Kidney tubule cell (primary cell): Measurements from ENCODE around the gene ZDHHC14.
"Not testable (repeated sequence)": the region's sequence is repeated elsewhere in the genome, so short reads cannot be mapped to it uniquely, and the experiment has no call there.

ENCODE experiments used
- DNase-seq: peaks from one replicate; pipeline ENCODE4 v3.0.0-alpha.2; 2018; ENCODE audit warnings: low spot score

ZDHHC14 gene

GRCh38 chr6:157380779-157381561 is at the start of gene ZDHHC14:
TSS of gene ZDHHC14 (plus strand) at chr6:157381190.
- peak; percentile 93 for DNase-seq

DNA sequence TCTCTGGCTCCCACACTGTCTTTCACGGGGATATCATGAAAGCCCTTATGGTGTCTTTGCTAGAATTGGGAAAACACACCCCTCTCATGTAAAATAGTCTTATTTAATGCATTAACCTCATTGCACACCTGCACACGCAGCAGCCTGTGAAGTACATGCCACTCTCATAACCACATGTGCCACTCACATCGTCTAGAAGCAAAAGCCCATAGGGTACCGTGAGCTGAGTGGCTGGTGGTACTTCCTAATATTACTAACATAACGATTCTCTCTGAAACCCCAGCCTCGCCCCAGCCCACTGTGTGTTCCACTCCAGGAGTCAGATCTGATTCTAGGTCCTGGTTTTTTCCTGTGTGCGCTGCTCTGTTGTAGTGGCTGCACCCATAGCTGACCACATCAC is 48.2 kb upstream of the ZDHHC14 start:
- DNase-seq = no peak

- DNase-seq = no peak
These were observed 47.5 kb upstream of the ZDHHC14 start for GRCh38 chr6:157333537-157333936.

DNA sequence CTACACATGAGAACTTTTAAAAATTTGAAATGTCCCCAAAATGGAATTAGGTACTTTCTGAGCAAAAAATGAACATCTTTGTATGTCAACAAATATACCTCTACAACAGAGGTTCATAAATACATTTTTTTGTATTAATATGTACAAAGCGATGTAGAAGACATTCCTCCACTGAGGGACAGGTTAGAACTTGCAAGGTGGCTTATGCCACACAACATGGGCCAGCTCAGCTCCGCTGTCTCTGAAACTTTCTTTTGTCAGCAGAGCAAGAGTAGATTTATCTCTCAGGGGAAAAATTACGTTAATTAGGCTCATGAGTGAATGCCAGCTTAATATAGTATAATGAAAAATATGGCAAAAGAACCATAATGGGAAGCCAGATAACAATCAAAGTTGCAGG is 47.0 kb upstream of the ZDHHC14 start:
- DNase-seq = no peak

DNA sequence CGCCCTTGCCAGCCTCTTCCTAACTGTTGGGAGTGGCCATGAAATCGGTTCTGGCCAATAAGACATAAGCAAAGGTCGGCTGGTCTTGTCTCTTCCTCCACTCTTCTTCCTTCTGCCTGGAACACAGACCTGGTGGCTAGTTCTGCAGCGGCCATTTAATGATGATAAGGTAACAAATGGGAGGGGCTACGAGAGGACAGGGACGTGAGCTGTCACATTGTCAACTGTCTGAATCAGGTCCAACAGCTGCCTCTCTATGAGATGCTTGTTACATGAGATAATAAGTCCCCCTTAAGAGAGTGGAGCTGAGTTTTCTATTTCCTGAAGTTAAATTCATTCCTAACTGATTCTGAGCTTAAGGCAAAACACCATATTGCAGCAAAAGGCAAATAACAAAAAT is 45.2 kb upstream of the ZDHHC14 start:
- no peak for DNase-seq

- DNase-seq = not testable (repeated sequence)
These were observed 43.7 kb upstream of the ZDHHC14 start for GRCh38 chr6:157337276-157337675.

DNA sequence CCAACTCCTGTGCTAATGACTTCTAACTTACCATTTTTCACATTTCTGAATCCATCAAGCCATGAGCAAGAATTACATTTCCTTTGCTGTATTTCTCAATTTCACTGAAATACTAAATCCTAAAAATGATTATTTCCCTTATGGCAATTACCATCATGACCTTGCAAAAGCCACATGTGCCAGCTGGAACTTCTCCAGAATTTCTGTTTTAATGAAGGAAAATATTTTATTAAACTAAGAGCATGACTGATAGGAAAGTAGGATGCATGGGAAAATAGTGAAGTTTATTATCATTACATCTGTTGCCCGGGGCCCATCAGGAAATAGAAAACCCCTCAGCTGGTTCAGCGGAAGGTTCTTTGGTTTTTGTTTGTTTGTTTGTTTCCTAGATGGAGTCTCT is 43.2 kb upstream of the ZDHHC14 start:
- DNase-seq = no peak

DNA sequence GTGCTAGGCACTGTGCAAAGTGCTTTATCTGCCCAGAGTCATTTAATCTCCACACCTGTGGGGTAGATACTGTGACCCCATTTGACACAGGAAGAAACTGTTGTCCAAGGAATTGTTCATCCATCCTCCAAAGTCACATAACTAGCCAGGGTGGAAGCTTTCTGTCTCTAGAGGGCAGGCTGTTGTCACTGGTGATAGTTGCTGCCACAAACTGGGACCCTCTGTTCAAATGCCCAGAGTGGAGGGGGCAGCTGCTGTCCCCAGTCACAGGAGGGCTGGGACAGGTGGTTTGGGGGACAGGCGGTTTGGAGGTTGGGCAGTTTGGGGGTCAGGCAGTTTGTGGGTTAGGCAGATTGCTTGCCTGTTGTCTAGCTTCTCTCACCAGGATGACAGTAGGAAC is 41.6 kb upstream of the ZDHHC14 start:
- no peak for DNase-seq

GRCh38 chr6:157343732-157344131 is 37.3 kb upstream of the ZDHHC14 start:
- peak; percentile 45 for DNase-seq

DNA sequence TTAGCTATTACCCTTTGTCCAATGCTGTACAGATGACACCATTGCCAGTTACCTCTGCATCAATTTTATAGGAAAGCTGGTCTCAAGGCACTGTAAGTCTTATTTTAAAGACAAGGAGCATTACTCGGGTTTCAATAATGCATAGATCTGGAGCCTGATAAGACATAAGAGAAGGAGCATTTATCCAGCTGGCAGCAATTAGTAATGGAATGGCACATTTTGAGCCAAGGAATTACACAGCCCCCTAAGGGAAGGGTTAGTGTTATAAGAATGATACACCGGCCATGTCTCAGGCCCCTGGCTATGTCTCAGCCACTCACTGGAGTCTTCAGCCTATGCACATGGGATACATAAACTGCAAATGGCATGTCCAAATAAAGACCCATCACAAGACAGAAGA is 34.6 kb upstream of the ZDHHC14 start:
- no peak for DNase-seq

DNA sequence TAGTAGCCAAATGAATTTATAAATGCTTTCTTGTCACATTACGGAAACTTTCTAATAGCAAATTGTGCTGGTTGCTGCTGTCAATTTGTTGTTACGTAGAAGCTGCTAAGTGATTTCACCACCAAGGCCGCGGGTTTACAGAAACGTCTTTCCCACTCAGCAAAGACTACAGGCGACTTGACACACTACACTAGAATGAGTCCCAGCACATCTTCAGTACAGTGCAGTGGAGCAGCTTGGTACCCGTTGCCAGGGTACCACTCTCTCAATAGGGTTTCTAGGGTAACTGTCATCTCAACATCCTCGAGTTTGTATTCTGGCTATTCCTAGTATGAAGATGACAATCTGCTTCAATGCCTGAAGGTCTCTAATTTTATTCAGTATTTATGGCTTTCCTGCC is 22.7 kb upstream of the ZDHHC14 start:
- DNase-seq = no peak

DNA sequence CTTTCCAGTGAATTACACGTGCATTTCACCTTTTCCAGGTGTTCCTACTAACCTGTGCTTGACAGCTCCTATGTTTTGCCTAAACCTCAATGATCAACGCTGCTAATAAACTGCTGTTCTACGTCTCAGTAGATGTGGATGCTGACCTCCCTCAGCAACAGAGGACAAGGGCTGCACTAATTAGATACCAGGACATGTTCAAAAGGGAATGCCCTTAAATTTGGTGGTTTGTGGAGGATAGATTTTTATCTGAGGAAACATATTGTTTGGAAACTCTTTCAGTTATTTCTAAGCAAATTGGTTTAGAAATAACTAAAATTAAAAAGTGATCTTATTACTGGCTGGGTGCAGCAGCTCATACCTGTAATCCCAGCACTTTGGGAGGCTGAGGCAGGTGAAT is 19.1 kb upstream of the ZDHHC14 start:
- no peak for DNase-seq

DNA sequence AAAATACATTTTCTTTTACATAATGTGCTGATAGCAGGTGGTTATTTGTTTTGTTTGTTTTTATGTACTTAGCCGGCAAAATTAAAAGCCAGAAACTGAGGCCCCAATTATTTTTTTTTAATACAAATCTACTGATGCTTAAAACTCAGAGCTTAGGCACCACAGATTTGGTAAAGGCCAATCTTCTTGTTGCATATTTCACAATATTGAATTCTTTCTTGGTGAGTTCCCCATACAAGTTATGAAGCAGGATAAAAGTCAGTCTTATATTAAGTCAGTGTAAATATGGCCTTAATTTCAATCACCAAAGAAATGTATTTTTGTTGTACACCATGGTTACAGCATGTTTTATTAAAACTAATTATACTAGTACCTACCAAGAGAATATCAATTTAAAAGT is 16.3 kb upstream of the ZDHHC14 start:
- DNase-seq = no peak

- no peak for DNase-seq
These were observed 14.3 kb upstream of the ZDHHC14 start for GRCh38 chr6:157366648-157367047.

DNA sequence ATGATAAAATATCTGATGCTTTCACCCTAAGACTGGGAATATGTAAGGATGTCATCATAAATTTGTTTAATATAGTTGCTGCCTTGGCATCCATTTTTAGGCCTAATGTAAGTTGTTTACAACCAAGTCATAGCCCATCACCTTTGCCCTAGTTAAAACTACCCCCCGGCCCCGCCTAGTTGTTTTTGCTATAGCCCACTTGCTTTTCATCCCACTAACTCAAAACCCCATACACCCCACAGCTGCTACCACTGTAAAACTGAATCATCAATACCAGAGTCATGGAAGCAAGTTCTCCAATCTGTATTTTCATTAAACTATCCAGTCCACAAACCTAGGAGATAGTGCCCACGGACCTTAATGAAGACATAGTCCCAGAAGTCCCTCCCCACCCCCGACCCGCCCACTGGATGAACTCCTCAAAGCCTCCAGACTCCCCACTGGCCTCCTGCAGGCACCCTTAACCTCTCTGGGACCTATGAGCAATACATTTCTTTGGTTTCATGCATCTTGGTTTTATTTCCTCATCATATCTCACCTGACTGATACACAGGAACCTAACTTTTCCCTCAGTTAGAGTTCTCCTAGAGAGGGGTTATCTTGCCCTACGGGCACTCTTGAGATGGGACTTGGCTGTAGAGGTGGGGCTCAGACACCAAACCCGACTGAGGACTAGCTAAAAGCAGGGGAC is 12.5 kb upstream of the ZDHHC14 start:
- DNase-seq = peak; percentile 8

- no peak for DNase-seq
These were observed 10.2 kb upstream of the ZDHHC14 start for GRCh38 chr6:157370755-157371154.

- DNase-seq = no peak
These were observed 8.3 kb upstream of the ZDHHC14 start for GRCh38 chr6:157372501-157373280.

DNA sequence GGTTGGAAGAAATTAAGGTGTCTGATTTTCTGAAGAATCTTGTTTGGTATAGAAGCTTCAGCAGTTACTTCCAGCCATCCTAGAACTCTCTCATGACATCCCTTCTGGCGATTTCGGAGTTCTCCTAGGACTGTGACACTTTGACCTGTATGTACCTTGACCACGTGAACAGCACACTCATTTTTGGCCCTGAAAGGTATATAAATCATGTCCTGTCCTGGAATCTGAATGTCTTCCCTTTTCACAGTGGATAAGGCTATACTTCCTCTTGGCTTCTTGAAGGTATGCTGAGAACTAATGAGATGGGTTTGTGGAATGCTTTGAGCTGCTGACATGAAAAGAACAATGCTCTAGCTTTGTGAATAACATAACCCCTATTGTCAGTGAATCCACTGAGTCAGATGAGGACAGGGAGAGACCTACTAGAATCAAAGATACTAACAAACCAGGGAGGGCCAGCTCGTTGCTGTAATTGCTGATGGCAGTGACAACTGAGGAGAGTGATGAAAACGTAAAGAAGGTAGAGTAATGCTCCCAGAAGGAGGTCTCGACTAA is 6.0 kb upstream of the ZDHHC14 start:
- peak; percentile 33 for DNase-seq

- no peak for DNase-seq
These were observed 4.7 kb upstream of the ZDHHC14 start for GRCh38 chr6:157376241-157376640.

DNA sequence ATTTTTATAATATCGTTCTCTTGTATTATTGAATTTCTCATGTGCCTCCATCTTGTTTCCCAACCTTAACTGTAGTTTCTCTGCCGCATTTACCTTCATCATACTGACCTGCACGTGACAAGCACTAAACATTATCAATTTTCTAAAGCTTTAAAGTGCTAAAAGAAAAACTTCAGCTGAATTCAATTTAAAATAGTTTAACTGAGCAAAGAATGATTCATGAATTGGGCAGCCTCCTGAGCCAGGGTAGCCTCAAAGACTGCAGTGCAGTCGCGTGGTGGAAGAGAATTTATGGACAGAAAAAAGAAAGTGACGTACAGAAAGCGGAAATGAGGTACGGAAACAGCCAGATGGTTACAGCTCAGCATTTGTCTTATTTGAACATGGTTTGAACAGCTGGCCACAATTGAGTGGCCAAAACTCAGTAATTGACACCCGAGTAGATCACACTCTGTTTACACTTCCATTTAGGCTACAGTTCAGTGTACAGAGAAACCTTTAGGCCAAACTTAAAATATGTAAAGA is 4.2 kb upstream of the ZDHHC14 start:
- no peak for DNase-seq

DNA sequence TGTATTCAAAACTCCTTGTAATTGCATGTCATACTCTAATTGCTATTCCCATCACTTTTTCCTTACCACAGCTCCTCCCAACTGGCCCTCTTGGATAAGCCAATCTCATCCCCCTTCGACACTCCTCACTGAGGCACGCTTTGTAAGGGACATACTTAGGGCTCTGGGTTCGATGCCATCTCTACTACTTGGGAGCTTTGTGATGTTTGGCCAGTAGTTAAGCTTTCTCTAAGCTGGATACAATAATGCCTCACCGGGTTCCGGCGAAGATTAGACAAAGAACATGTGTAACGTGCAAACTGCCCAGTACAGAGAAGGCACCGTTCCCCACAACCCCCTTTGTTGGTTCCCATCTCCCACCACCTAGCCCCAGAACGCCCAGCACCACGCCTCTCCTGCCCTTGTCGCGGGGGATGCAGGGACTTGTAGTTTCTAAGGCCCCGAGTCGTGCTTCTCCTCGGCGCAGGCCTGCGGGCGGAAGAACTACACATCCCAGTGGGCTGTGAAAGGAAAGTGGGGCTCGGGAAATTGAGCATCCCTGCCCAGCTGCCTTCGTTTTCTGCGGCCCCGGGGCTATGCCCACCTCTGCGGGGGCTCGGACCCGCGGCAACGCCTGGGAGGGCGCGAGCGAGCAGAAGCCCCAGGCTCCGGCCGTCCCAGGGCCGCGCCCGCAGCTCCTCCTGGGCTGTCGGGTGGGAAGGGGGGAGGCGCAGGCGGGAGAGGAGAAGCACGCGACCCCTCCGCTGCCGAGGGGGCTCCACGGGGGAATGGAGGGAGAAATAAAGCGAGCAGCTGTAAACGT is 1.1 kb upstream of the ZDHHC14 start:
- DNase-seq = peak; percentile 93

- no peak for DNase-seq
These were observed 572 bp upstream of the ZDHHC14 start for GRCh38 chr6:157380458-157380778.
